ENCODE measurements around the gene ART1. TPM values are rescaled to one million over a fixed set of nuclear protein-coding genes. Genes with fewer than 3 reads are reported as not detected.
"Not testable (repeated sequence)": the region's sequence is repeated elsewhere in the genome, so short reads cannot be mapped to it uniquely, and the experiment has no call there.

ART1 gene
- total RNA-seq, 3 donors from 2014 or later = not detected

DNA sequence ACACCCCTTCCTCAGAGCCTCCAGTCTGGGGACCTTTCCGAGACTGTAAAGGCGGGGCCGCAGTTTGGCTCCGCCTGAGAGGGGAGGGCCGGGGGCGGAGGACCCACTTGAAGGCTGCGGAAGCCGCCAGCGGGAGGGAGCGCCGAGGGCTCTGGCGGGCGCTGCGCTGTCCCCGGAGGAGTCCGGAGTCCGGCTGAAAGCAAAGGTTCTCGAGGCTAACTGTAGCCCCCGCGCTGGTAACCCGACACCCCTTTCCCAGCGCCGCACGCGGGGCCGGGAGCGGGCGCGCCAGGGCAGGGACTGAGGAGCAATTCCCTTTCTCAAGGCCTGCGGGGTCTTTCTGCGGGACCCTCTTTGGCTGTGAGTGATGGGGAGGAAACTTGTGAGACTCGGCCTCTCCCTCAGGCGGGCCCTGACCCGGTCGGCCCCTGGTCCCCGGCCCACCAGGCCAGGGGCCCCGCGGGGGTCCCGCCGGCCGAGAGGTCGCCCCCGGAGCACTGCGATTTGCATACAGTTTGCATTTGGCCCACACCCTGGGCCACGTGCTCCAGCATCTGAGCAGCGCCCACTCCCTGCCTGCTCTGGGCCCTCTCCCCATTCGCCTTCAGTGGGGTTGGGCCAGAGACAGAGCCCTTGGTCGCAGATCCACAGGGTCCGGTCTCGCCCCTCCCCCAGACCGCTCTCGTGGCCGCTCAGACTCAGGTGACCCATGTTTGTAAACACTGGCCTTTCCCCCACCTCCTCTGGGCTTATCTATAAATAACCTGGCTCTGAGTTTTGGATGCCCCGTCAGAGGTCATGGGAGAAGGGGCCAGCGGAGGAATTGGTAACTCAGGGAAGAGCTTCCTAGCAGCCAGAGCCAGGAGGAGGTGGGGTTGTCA is 2.6 kb upstream of the ART1 start:
- Mint-ChIP-seq H3K9me3 (no peaks in the 10 kb centered on the region), H3K4me3 (peak overlapping the region; percentile 75), H3K4me1 (ENCODE audit: low read depth) (peaks cover 5% of the 10 kb centered on the region), H3K36me3 (ENCODE audit: insufficient read depth) (no peaks in the 10 kb centered on the region), H3K27me3 (ENCODE audit: low read depth) (peaks cover 24% of the 10 kb centered on the region)
- ATAC-seq (peak; percentile 89 to 96), DNase-seq (peak; percentile 76)

DNA sequence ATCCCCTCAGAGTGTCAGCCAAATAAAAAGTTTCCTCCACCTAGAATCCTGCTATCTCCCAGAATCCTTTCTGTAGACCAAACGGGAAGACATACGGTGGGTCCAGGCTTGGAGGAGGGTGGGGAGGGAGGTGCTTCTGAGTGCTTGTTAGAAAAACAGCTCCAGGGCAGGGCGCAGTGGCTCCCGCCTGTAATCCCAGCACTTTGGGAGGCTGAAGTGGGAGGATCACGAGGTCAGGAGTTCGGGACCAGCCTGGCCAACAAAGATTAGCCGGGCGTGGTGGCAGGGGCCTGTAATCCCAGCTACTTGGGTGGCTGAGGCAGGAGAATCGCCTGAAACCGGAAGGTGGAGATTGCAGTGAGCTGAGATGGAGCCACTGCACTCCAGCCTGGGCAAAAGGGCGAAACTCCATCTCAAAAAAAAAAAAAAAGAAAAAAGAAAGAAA is 1.8 kb upstream of the ART1 start:
- not testable (repeated sequence) for H3K4me1 Mint-ChIP-seq (ENCODE audit: low read depth); H3K36me3 Mint-ChIP-seq (ENCODE audit: insufficient read depth); DNase-seq; H3K9me3 Mint-ChIP-seq; ATAC-seq
- peaks cover 29% of the 10 kb centered on the region for H3K27me3 Mint-ChIP-seq (ENCODE audit: low read depth)
- peak overlapping the region; percentile 75 for H3K4me3 Mint-ChIP-seq

DNA sequence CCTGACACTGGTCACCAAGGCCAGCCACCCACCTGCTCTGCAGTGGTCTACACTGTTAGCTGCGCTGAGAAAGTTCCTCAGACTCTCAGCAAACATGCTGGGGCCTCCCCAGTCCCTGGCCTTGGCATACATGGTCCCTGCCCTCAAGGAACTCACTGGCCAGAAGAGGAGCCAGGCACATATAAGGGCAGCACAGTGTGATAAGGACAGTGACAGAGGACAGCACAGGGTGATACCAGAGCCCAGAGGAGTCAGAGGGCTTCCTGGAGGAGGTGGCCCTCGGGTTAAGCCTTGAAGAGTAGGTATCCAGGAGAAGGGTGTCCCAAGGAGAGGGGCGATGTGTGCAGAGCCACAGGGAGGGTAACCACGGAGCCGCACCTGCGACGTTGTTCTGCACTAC is 624 bp downstream of the ART1 start:
- DNase-seq (no peak), ATAC-seq (no peak)
- Mint-ChIP-seq H3K4me1 (ENCODE audit: low read depth) (peaks cover 5% of the 10 kb centered on the region), H3K27me3 (ENCODE audit: low read depth) (peaks cover 51% of the 10 kb centered on the region), H3K9me3 (no peaks in the 10 kb centered on the region), H3K36me3 (ENCODE audit: insufficient read depth) (no peaks in the 10 kb centered on the region), H3K4me3 (no peak overlapping the region)

DNA sequence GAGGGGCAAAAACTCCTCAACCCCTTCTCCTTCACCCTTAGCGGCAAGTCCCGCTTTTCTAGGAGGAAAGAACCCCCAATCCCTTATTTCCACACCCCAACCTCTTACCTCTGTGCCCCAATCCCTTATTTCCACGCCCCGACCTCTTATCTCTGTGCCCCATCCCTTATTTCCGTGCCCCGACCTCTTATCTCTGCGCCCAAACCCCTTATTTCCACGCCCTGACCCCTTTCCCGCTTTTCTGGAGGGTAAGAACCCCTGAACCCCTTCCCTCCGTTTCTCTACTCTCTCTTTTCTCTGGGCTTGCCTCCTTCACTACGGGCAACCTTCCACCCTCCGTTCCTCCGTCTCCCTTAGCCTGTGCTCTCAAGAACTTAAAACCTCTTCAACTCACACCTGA is 3.9 kb downstream of the ART1 start:
- H3K27me3 Mint-ChIP-seq (ENCODE audit: low read depth) = peaks cover 55% of the 10 kb centered on the region
- ATAC-seq = not testable (repeated sequence)

DNA sequence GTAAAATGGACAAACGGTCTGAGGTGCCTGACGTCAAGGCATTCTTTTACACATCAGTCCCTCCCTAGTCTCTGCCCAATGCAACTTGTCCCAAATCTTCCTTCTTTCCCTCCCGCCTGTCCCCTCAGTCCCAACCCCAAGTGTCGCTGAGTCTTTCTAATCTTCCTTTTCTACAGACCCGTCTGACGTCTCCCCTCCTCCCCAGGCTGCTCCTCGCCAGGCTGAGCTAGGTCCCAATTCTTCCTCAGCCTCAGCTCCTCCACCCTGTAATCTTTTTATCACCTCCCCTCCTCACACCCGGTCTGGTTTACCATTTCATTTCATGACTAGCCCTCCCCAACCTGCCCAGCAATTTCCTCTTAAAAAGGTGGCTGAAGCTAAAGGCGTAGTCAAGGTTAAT is 4.4 kb downstream of the ART1 start:
- not testable (repeated sequence) for H3K4me1 Mint-ChIP-seq (ENCODE audit: low read depth); H3K36me3 Mint-ChIP-seq (ENCODE audit: insufficient read depth); ATAC-seq; H3K4me3 Mint-ChIP-seq; DNase-seq; H3K9me3 Mint-ChIP-seq
- H3K27me3 Mint-ChIP-seq (ENCODE audit: low read depth) = peaks cover 50% of the 10 kb centered on the region

More for the DNA sequence above, 3.9 kb downstream of the ART1 start:
- H3K9me3 Mint-ChIP-seq; DNase-seq; H3K4me1 Mint-ChIP-seq (ENCODE audit: low read depth); H3K36me3 Mint-ChIP-seq (ENCODE audit: insufficient read depth); H3K4me3 Mint-ChIP-seq: not testable (repeated sequence)

DNA sequence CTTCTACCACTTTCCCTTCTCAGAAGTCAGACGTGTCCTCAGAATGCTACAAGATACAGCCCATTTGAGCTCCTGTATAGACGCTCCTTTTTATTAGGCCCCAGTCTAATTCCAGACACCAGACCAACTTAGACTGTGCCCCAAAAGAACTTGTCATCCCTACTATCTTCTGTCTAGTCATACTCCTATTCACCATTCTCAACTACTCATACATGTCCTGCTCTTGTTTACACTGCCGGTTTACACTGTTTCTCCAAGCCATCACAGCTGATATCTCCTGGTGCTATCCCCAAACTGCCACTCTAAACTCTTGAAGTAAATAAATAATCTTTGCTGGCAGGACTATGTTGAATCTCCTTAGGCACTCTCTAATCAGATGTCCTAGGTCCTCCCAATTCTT is 7.6 kb downstream of the ART1 start:
- not testable (repeated sequence) for ATAC-seq; H3K4me3 Mint-ChIP-seq; H3K9me3 Mint-ChIP-seq; DNase-seq; H3K4me1 Mint-ChIP-seq (ENCODE audit: low read depth); H3K36me3 Mint-ChIP-seq (ENCODE audit: insufficient read depth)
- peaks cover 37% of the 10 kb centered on the region for H3K27me3 Mint-ChIP-seq (ENCODE audit: low read depth)

DNA sequence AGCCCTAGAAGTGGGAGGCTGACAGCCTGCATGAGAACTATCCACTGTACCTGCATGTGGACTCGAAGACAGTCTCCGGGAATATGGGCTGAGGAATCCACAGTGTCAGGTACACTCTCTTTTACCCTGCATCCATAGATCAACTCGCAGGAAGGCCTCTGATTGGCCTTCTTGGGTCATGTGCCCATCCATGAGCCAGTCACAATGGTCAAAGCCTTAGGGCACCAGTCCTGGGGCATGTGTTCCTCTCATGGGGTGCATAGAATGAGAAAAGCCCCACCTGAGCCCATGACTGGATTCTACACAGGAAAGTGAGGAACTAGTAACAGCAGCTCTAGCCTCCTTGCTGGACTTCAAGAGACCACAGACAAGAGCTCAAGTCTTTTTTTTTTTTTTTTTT is 10.6 kb downstream of the ART1 start:
- DNase-seq (no peak), ATAC-seq (no peak)
- H3K4me1 Mint-ChIP-seq (ENCODE audit: low read depth) = no peaks in the 10 kb centered on the region
- no peaks in the 10 kb centered on the region for H3K9me3 Mint-ChIP-seq
- H3K36me3 Mint-ChIP-seq (ENCODE audit: insufficient read depth) = no peaks in the 10 kb centered on the region
- peaks cover 10% of the 10 kb centered on the region for H3K27me3 Mint-ChIP-seq (ENCODE audit: low read depth)
- H3K4me3 Mint-ChIP-seq = no peak overlapping the region

DNA sequence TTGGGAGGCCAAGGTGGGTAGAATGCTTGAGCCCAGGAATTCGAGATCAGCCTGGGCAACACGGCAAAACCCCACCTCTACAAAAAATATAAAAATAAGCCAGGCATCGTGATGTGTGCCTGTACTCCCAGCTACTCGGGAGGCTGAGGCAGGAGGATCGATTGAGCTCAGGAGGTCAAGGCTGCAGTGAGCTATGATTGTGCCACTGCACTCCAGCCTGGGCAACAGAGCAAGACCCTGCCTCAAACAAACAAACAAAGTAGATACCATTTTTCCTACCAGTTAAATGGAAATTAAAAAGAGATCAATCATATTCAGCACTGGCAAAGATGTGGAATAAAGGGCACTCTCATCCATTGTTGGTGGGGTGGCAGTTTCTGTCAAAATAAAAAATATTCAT is 12.4 kb downstream of the ART1 start:
- not testable (repeated sequence) for DNase-seq; ATAC-seq; H3K27me3 Mint-ChIP-seq (ENCODE audit: low read depth); H3K36me3 Mint-ChIP-seq (ENCODE audit: insufficient read depth); H3K4me3 Mint-ChIP-seq; H3K9me3 Mint-ChIP-seq; H3K4me1 Mint-ChIP-seq (ENCODE audit: low read depth)

DNA sequence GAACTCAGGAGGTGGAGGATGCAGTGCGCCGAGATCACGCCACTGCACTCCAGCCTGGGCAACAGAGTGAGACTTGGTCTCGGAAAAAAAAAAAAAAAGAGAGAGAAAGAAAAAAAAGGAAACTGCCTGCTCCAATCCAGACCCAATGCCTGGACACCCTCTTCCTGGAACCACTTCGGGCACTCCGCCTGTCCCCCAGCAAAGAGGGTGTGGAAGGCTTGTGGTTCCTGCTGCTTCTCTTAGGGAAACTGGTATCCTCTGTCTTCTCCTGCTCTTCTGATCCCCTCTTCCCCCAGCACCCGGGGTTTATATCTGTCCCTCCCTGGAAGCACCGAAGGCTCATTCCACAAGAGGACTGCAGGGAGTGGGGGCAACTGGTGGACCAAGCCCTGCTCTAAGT is 13.3 kb downstream of the ART1 start:
- H3K36me3 Mint-ChIP-seq (ENCODE audit: insufficient read depth) = no peaks in the 10 kb centered on the region
- no peak for ATAC-seq
- H3K4me1 Mint-ChIP-seq (ENCODE audit: low read depth) = no peaks in the 10 kb centered on the region
- no peaks in the 10 kb centered on the region for H3K9me3 Mint-ChIP-seq
- H3K27me3 Mint-ChIP-seq (ENCODE audit: low read depth) = peaks cover 6% of the 10 kb centered on the region
- H3K4me3 Mint-ChIP-seq = no peak overlapping the region
- no peak for DNase-seq

DNA sequence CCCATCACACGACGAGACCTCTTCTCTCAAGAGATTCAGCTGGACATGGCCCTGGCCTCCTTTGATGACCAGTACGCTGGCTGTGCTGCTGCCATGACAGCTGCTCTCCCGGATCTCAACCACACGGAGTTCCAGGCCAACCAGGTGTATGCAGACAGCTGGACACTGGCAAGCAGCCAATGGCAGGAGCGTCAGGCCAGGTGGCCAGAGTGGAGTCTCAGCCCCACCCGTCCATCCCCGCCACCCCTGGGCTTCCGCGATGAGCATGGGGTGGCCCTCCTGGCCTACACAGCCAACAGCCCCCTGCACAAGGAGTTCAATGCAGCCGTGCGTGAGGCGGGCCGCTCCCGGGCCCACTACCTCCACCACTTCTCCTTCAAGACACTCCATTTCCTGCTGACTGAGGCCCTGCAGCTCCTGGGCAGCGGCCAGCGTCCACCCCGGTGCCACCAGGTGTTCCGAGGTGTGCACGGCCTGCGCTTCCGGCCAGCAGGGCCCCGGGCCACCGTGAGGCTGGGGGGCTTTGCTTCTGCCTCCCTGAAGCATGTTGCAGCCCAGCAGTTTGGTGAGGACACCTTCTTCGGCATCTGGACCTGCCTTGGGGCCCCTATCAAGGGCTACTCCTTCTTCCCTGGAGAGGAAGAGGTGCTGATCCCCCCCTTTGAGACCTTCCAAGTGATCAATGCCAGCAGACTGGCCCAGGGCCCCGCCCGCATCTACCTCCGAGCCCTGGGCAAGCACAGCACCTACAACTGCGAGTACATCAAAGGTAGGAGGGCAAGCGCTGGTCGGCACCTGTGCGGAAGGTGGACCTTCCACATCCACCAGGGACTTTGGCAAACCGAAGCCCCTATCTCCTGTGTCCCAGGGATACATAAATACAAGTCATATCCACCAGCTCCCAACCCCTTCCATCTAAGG is 14.9 kb downstream of the ART1 start:
- Mint-ChIP-seq H3K9me3 (no peaks in the 10 kb centered on the region), H3K4me1 (ENCODE audit: low read depth) (no peaks in the 10 kb centered on the region), H3K27me3 (ENCODE audit: low read depth) (peaks cover 6% of the 10 kb centered on the region), H3K4me3 (no peak overlapping the region), H3K36me3 (ENCODE audit: insufficient read depth) (peaks cover 4% of the 10 kb centered on the region)
- ATAC-seq = no peak
- DNase-seq = no peak

DNA sequence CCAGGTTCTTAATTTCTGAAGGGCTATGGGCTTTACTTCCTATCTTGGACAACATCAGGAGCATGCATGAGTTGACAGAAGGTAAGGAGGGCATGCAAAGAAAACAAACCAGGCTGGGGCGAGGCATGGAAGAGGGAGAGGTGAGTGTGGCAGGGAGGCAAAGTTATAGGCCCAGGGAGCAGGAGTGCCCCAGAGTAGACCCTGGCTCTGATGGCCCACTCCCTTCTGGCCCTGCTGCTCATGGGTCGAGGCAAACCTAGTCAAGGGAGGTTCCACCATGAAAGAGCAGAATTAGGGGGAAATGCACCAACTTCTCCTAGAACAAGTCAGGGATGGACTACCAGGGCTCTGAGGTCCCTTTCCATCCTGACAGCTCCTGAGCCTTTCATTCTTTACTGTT is 16.0 kb downstream of the ART1 start:
- Mint-ChIP-seq H3K36me3 (ENCODE audit: insufficient read depth) (peaks cover 14% of the 10 kb centered on the region), H3K9me3 (no peaks in the 10 kb centered on the region), H3K4me1 (ENCODE audit: low read depth) (no peaks in the 10 kb centered on the region), H3K27me3 (ENCODE audit: low read depth) (peaks cover 3% of the 10 kb centered on the region), H3K4me3 (no peak overlapping the region)
- ATAC-seq (no peak), DNase-seq (no peak)

DNA sequence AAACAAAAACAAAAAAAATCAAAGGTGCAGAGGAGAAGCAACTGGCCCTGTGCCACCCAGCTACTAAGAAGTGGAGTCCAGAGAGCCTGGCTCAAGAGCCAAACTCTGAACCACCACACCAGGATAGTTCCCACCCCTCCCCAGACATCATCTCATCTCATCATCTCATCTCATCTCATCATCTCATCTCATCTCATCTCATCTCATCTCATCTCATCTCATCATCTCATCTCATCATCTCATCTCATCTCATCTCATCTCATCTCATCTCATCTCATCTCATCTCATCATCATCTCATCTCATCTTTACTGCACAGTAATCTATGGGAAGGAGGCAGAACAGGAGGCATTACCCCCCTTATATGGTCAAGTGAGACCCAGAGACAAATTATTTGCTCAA is 17.9 kb downstream of the ART1 start:
- no peak for ATAC-seq
- no peak for DNase-seq
- no peak overlapping the region for H3K4me3 Mint-ChIP-seq
- H3K36me3 Mint-ChIP-seq (ENCODE audit: insufficient read depth) = peaks cover 19% of the 10 kb centered on the region
- no peaks in the 10 kb centered on the region for H3K9me3 Mint-ChIP-seq
- no peaks in the 10 kb centered on the region for H3K4me1 Mint-ChIP-seq (ENCODE audit: low read depth)
- H3K27me3 Mint-ChIP-seq (ENCODE audit: low read depth) = peaks cover 2% of the 10 kb centered on the region

DNA sequence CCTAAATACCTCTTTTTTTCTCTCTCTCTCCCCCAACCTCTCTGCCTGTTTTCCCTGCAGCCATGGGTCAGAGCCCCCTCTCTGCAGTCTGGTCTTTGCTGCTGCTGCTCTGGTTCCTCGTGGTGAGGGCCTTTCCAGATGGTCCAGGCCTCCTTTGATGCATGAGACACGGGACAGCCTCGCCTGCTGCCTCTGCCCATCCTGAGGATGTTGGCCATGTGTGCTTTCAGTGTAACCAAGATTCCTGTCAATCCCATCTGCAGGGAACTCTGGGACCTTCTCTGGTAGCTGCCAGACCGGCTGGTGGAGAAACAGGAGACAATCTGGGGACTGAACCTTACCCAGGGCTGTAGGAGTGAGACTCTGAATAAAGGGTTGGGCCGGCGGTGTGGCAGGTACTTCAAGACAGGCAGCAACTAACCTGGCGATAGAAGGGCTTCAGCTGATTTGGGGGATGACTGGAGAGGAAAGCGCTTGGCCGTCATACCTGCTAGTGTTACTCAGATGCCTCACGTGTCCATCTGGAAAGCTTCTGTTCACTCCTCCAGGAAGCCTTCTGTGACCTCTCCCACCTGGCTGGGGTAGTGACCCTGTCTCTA is 19.2 kb downstream of the ART1 start:
- ATAC-seq (no peak), DNase-seq (no peak)
- H3K36me3 Mint-ChIP-seq (ENCODE audit: insufficient read depth) = peaks cover 21% of the 10 kb centered on the region
- H3K27me3 Mint-ChIP-seq (ENCODE audit: low read depth) = no peaks in the 10 kb centered on the region
- no peaks in the 10 kb centered on the region for H3K4me1 Mint-ChIP-seq (ENCODE audit: low read depth)
- H3K4me3 Mint-ChIP-seq = no peak overlapping the region
- no peaks in the 10 kb centered on the region for H3K9me3 Mint-ChIP-seq

DNA sequence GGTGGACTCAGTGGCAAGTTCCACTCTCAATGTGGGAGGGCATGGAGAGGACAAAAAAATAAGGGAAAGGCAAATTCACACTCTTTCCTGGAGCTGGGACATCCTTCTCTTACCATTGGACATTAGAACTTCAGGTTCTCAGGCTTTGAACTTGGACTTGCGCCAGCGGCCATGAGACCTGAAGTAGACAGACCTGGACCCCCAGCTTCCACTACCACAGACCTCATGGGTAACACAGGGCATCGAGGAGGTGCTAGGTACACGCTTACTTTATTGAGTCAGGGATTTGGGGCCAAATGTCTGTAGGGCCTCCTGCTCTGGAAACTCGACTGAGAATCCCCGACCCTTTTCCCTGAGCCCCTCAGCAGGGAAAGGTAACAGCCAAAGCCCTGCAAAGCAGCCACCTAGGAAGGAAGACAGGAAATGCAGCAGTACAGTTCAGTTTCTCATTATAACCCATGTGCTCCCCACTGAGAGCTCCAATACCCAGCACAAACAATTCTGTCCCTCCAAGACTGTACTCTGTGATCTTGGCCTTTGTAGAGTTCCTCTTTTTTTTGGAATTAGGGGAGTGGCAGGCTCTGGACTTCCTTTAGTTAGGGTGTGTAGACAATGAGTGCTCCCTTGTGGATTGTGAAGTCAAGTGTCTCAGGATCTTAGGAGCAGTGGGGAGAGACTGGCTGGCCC is 20.6 kb downstream of the ART1 start:
- Mint-ChIP-seq H3K27me3 (ENCODE audit: low read depth) (no peaks in the 10 kb centered on the region), H3K9me3 (no peaks in the 10 kb centered on the region), H3K36me3 (ENCODE audit: insufficient read depth) (peaks cover 28% of the 10 kb centered on the region), H3K4me1 (ENCODE audit: low read depth) (no peaks in the 10 kb centered on the region), H3K4me3 (no peak overlapping the region)
- no peak for DNase-seq
- ATAC-seq = no peak
